HG02884 (cell line): Measurements from ENCODE around the gene EIF2B5.

Source experiments
- ATAC-seq: cut with Tn5 transposase; IDR thresholded peaks from one replicate; pipeline ENCODE4 v1.9.1; 2021; ENCODE audit warnings: mild to moderate bottlenecking, moderate library complexity; ENCODE audit not compliant: unreplicated experiment

Gene EIF2B5

GRCh38 chr3:184192889-184193288, 57.7 kb downstream of the EIF2B5 start:
- ATAC-seq: no peak

GRCh38 chr3:184193991-184194539, 58.9 kb downstream of the EIF2B5 start:
- no peak for ATAC-seq
